ENCODE results near the gene CC2D2A. TPM values are rescaled to one million over a fixed set of nuclear protein-coding genes. Genes with fewer than 3 reads are reported as not detected.

The CC2D2A gene
- total and polyA plus RNA-seq, 2 donors from 2014 or later: 26.7 to 51.2 TPM

- Histone ChIP-seq H3K9ac (ENCODE audit: low read length in 3 of 3) (no peak overlapping the region), H3K4me3 (ENCODE audit: low read length in 3 of 3) (no peak overlapping the region), H3K4me1 (ENCODE audit: control insufficient read depth in 2 of 3, insufficient read depth in 2 of 3, low read depth in 1 of 3, low read length in 3 of 3) (no peaks in the 10 kb centered on the region), H3K27me3 (ENCODE audit: control insufficient read depth, insufficient read depth, low read length) (no peaks in the 10 kb centered on the region), H3K36me3 (ENCODE audit: control insufficient read depth in 2 of 3, insufficient read depth in 3 of 3, low read length in 3 of 3) (peaks cover 2 to 7% (median 2%) of the 10 kb centered on the region in 3 donors), H3K27ac (ENCODE audit: low read depth in 2 of 2, low read length in 2 of 2) (no peak overlapping the region), H3K9me3 (ENCODE audit: control insufficient read depth in 2 of 3, insufficient read depth in 1 of 3, low read length in 3 of 3) (no peaks in the 10 kb centered on the region)
- TF ChIP-seq CTCF (IDR thresholded peaks at IDR 0.05; ENCODE audit: borderline replicate concordance, extremely low read depth, insufficient read depth): no peak
- FAIRE-seq (no peak), DNase-seq (no peak)
- intact Hi-C loops (cut with DNase I): no loop called here
These were observed 115.1 kb downstream of the CC2D2A start for GRCh38 chr4:15584785-15585184.

GRCh38 chr4:15585331-15585730, 115.6 kb downstream of the CC2D2A start:
- Histone ChIP-seq H3K4me3 (ENCODE audit: low read length in 3 of 3) (no peak overlapping the region), H3K27ac (ENCODE audit: low read depth in 2 of 2, low read length in 2 of 2) (no peak overlapping the region), H3K27me3 (ENCODE audit: control insufficient read depth, insufficient read depth, low read length) (no peaks in the 10 kb centered on the region), H3K9me3 (ENCODE audit: control insufficient read depth in 2 of 3, insufficient read depth in 1 of 3, low read length in 3 of 3) (no peaks in the 10 kb centered on the region), H3K4me1 (ENCODE audit: control insufficient read depth in 2 of 3, insufficient read depth in 2 of 3, low read depth in 1 of 3, low read length in 3 of 3) (no peaks in the 10 kb centered on the region), H3K9ac (ENCODE audit: low read length in 3 of 3) (no peak overlapping the region), H3K36me3 (ENCODE audit: control insufficient read depth in 2 of 3, insufficient read depth in 3 of 3, low read length in 3 of 3) (peaks cover 0 to 7% (median 2%) of the 10 kb centered on the region in 3 donors)
- DNase-seq: no peak
- intact Hi-C loops (cut with DNase I): no loop called here
- TF ChIP-seq CTCF (IDR thresholded peaks at IDR 0.05; ENCODE audit: borderline replicate concordance, extremely low read depth, insufficient read depth): no peak
- FAIRE-seq: no peak

- H3K27me3 ChIP-seq (ENCODE audit: control insufficient read depth, insufficient read depth, low read length): no peaks in the 10 kb centered on the region
- no peaks in the 10 kb centered on the region for H3K9me3 ChIP-seq (ENCODE audit: control insufficient read depth in 2 of 3, insufficient read depth in 1 of 3, low read length in 3 of 3)
- no peak overlapping the region for H3K9ac ChIP-seq (ENCODE audit: low read length in 3 of 3)
- DNase-seq: no peak
- intact Hi-C loops (cut with DNase I): no loop called here
- no peak overlapping the region for H3K27ac ChIP-seq (ENCODE audit: low read depth in 2 of 2, low read length in 2 of 2)
- peak; percentile 54 for FAIRE-seq
- peaks cover 0 to 7% (median 2%) of the 10 kb centered on the region in 3 donors for H3K36me3 ChIP-seq (ENCODE audit: control insufficient read depth in 2 of 3, insufficient read depth in 3 of 3, low read length in 3 of 3)
- TF ChIP-seq CTCF (IDR thresholded peaks at IDR 0.05; ENCODE audit: borderline replicate concordance, extremely low read depth, insufficient read depth): no peak
- no peak overlapping the region for H3K4me3 ChIP-seq (ENCODE audit: low read length in 3 of 3)
- no peaks in the 10 kb centered on the region for H3K4me1 ChIP-seq (ENCODE audit: control insufficient read depth in 2 of 3, insufficient read depth in 2 of 3, low read depth in 1 of 3, low read length in 3 of 3)
These were observed 116.4 kb downstream of the CC2D2A start for GRCh38 chr4:15586066-15586465.

GRCh38 chr4:15587649-15588048, 118.0 kb downstream of the CC2D2A start:
- intact Hi-C loops (cut with DNase I): no loop called here
- Histone ChIP-seq H3K9me3 (ENCODE audit: control insufficient read depth in 2 of 3, insufficient read depth in 1 of 3, low read length in 3 of 3) (no peaks in the 10 kb centered on the region), H3K27ac (ENCODE audit: low read depth in 2 of 2, low read length in 2 of 2) (no peak overlapping the region), H3K36me3 (ENCODE audit: control insufficient read depth in 2 of 3, insufficient read depth in 3 of 3, low read length in 3 of 3) (peaks cover 0 to 7% (median 2%) of the 10 kb centered on the region in 3 donors), H3K4me3 (ENCODE audit: low read length in 3 of 3) (no peak overlapping the region), H3K9ac (ENCODE audit: low read length in 3 of 3) (no peak overlapping the region), H3K27me3 (ENCODE audit: control insufficient read depth, insufficient read depth, low read length) (no peaks in the 10 kb centered on the region), H3K4me1 (ENCODE audit: control insufficient read depth in 2 of 3, insufficient read depth in 2 of 3, low read depth in 1 of 3, low read length in 3 of 3) (no peaks in the 10 kb centered on the region)
- no peak for DNase-seq
- TF ChIP-seq CTCF (IDR thresholded peaks at IDR 0.05; ENCODE audit: borderline replicate concordance, extremely low read depth, insufficient read depth): no peak
- FAIRE-seq: no peak

Measured in kidney (tissue), 14 donors.